Esophagus muscularis mucosa (tissue), 4 donors: ENCODE data around the gene FANCD2. TPM values are rescaled to one million over a fixed set of nuclear protein-coding genes. Genes with fewer than 3 reads are reported as not detected.
A peak's percentile ranks its signal among the peaks of the same experiment; 100 is the strongest.

Experiments used
- DNase-seq: peaks from one replicate; pipeline ENCODE4 v3.0.0-alpha.2; 2017; ENCODE audit errors: extremely low spot score
- H3K27ac ChIP-seq, 4 donors: fragments of 200-600 bp; sonication (generic); replicated peaks in 1 of 4; 1 replicate in 3 of 4; 2 replicates in 1 of 4; pipeline ENCODE4 v1.5.1; 2016 to 2019; ENCODE audit warnings: mild to moderate bottlenecking in 1 of 4
- H3K27me3 ChIP-seq, 4 donors: fragments of 200-600 bp; sonication (generic); one replicate each; pipeline versions ENCODE4 v1.5.1 to v1.6.0; 2016 to 2019
- H3K36me3 ChIP-seq, 4 donors: fragments of 200-600 bp; sonication (generic); one replicate each; pipeline ENCODE4 v1.5.1; 2016 to 2019
- H3K4me1 ChIP-seq, 4 donors: fragments of 200-600 bp; sonication (generic); one replicate each; pipeline ENCODE4 v1.5.1; 2016 to 2019
- H3K4me3 ChIP-seq, 4 donors: fragments of 200-600 bp; sonication (generic); 1 replicate in 2 of 4; 2 replicates in 2 of 4; pipeline ENCODE4 v1.5.1; 2016 to 2019; ENCODE audit warnings: mild to moderate bottlenecking in 4 of 4, moderate library complexity in 1 of 4
- H3K9me3 ChIP-seq, 4 donors: fragments of 200-600 bp; sonication (generic); 1 replicate in 3 of 4; 2 replicates in 1 of 4; pipeline ENCODE4 v1.5.1; 2016 to 2019
- CTCF ChIP-seq, 3 experiments: fragments of 200-600 bp in 2 of 3; fragments of 450-650 bp in 1 of 3; sonication (generic) in 2 of 3; IDR thresholded peaks; one replicate each; pipeline ENCODE4 v1.5.1; 2017 to 2019; ENCODE audit warnings: antibody characterized with exemption in 3 of 3, mild to moderate bottlenecking in 2 of 3, moderate library complexity in 1 of 3
- EP300 ChIP-seq: sonication (generic); formaldehyde crosslinking; IDR thresholded peaks from one replicate; pipeline ENCODE4 v1.6.1; 2017; ENCODE audit warnings: antibody characterized with exemption
- POLR2A ChIP-seq: fragments of 450-650 bp; IDR thresholded peaks from one replicate; pipeline ENCODE4 v1.6.1; 2017; ENCODE audit warnings: antibody characterized with exemption, moderate library complexity, mild to moderate bottlenecking, low read depth
- POLR2AphosphoS5 ChIP-seq, 2 donors: sonication (generic); formaldehyde crosslinking; IDR thresholded peaks; one replicate each; pipeline ENCODE4 v1.6.1; 2017; ENCODE audit warnings: antibody characterized with exemption in 2 of 2
- WGBS: methylation state at CpG from one replicate; pipeline ENCODE4 v1.1.5; 2018; 5-methylcytosine and 5-hydroxymethylcytosine counted together
- intact Hi-C: fragments of 100-400 bp; cut with DNase I; formaldehyde crosslinking; loops from one replicate; pipeline ENCODE4 v1.15.1; 2023
- total RNA-seq, 4 donors: library from RNA; depleted of rRNA; stranded (reverse); fragments of >200 nt; gene quantifications; one replicate each; pipeline versions ENCODE4 v1.1.0 to v1.2.1, GENCODE V29; 2016

Gene FANCD2
- total RNA-seq, 4 donors from 2014 or later = 0.52 to 2.3 (median 1.1) TPM

- intact Hi-C loops = no loop called here
- WGBS = 1% methylated on average over 17 of the region's 17 CpGs
- H3K4me3 ChIP-seq = peak overlapping the region; percentile 74 to 92 (median 78)
- no peak for TF ChIP-seq CTCF (IDR thresholded peaks at IDR 0.05)
- no peak for TF ChIP-seq POLR2AphosphoS5 (IDR thresholded peaks at IDR 0.05)
- no peak for TF ChIP-seq POLR2A
- no peak for TF ChIP-seq EP300
- H3K9me3 ChIP-seq = no peaks in the 10 kb centered on the region
- DNase-seq = no peak
- H3K27me3 ChIP-seq = no peaks in the 10 kb centered on the region
- H3K27ac ChIP-seq = peak overlapping the region; percentile 70 to 86 (median 78)
- peaks cover 0 to 28% (median 14%) of the 10 kb centered on the region in 4 donors for H3K36me3 ChIP-seq
- peaks cover 18 to 51% (median 48%) of the 10 kb centered on the region in 4 donors for H3K4me1 ChIP-seq
Observed at GRCh38 chr3:9986230-9986725, 40.0 kb upstream of the FANCD2 start.

DNA sequence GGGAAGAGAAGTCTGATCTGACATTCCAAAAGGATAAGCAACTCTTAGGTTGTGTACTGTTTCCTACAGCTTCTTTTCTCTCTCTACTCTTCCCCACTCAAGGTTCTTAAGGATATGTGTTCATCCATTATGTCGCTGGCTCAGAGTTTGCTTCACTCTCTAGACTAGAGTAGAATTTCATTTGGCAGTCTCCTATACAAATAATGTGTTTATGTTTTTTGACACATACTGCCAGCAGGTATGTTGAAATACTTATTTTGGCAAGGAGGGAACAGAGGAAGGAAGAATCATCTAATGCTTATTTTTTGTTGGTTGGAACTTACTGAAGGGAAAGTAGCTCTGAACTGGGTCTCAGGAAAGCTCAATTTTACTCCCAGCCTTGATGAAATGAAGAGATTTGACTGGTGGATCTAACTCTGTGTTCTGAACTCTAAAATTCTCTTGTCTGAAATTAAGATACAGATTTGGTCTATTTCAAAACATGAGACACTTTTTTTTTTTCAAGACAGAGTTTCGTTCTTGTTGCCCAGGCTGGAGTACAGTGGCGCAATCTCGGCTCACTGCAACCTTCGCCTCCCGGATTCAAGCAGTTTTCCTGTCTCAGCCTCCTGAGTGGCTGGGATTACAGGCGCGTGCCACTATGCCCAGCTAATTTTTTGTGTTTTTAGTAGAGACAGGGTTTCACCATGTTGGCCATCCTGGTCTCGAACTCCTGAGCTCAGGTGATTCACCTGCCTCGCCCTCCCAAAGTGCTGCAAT is 32.0 kb upstream of the FANCD2 start:
- Histone ChIP-seq H3K4me3 (no peak overlapping the region), H3K27ac (no peak overlapping the region), H3K36me3 (peaks cover 0 to 12% (median 0%) of the 10 kb centered on the region in 4 donors), H3K4me1 (peaks cover 0 to 10% (median 0%) of the 10 kb centered on the region in 4 donors), H3K9me3 (no peaks in the 10 kb centered on the region), H3K27me3 (no peaks in the 10 kb centered on the region)
- intact Hi-C loops = no loop called here
- TF ChIP-seq CTCF (IDR thresholded peaks at IDR 0.05) = no peak
- TF ChIP-seq POLR2A = no peak
- no peak for TF ChIP-seq POLR2AphosphoS5 (IDR thresholded peaks at IDR 0.05)
- TF ChIP-seq EP300 = no peak
- no peak for DNase-seq
- WGBS = 92% methylated on average over 10 of the region's 10 CpGs

GRCh38 chr3:10000686-10001085 is 25.6 kb upstream of the FANCD2 start:
- 97% methylated on average over 7 of the region's 7 CpGs for WGBS
- no peak overlapping the region for H3K27ac ChIP-seq
- H3K4me1 ChIP-seq = no peaks in the 10 kb centered on the region
- intact Hi-C loops = no loop called here
- no peaks in the 10 kb centered on the region for H3K9me3 ChIP-seq
- no peak overlapping the region for H3K4me3 ChIP-seq
- peaks cover 0 to 24% (median 0%) of the 10 kb centered on the region in 4 donors for H3K36me3 ChIP-seq
- H3K27me3 ChIP-seq = no peaks in the 10 kb centered on the region
- DNase-seq = no peak
- TF ChIP-seq EP300 = no peak

DNA sequence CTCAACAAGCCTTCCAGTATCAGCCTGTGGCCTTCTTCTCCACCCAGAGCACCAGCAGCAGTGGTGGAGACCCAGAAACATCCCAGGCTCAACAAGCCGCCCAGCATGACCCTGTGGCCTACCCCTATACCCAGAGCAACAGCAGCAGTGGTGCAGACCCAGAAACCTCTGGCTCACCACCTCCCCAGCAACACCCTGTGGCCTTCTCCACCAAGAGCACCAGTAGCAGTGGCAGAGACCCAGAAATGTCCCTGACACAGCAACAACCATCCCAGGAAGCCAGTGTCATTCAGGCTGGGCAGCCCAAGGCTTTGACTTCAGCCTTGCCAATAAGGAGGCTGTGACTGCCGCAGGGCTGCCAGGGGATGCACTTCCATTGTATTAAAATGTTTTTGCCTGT is 23.3 kb upstream of the FANCD2 start:
- Histone ChIP-seq H3K9me3 (no peaks in the 10 kb centered on the region), H3K4me1 (no peaks in the 10 kb centered on the region), H3K27ac (no peak overlapping the region), H3K4me3 (no peak overlapping the region), H3K36me3 (peaks cover 0 to 21% (median 0%) of the 10 kb centered on the region in 4 donors), H3K27me3 (no peaks in the 10 kb centered on the region)
- no peak for DNase-seq
- intact Hi-C loops = no loop called here
- TF ChIP-seq POLR2A = no peak
- no peak for TF ChIP-seq EP300
- no peak for TF ChIP-seq POLR2AphosphoS5 (IDR thresholded peaks at IDR 0.05)
- TF ChIP-seq CTCF (IDR thresholded peaks at IDR 0.05) = no peak
- WGBS = 100% methylated on average over 1 of the region's 2 CpGs

DNA sequence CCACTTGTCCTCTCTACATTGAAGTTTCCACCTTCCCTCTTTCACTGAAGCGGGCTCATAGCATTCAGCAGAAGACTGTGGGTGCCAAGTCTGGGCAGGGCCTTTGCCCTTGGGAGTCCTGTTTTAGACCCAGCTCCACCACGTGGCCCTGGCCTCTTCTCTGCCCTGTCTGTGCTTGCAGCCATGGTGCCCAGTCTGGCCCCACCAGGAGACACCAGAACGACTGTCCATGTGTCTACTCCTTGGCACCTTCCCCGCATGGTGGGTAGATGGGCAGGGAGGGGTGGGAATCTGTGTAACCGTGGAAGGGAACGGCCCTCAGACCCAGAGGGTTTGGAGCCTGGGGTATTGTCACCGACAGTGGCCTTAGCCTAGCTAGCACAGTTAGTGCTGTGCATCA is 21.7 kb upstream of the FANCD2 start:
- Histone ChIP-seq H3K27me3 (no peaks in the 10 kb centered on the region), H3K9me3 (no peaks in the 10 kb centered on the region), H3K27ac (no peak overlapping the region), H3K4me3 (no peak overlapping the region), H3K4me1 (peaks cover 12 to 15% (median 15%) of the 10 kb centered on the region in 4 donors), H3K36me3 (peaks cover 0 to 12% (median 0%) of the 10 kb centered on the region in 4 donors)
- TF ChIP-seq CTCF (IDR thresholded peaks at IDR 0.05) (no peak), POLR2AphosphoS5 (IDR thresholded peaks at IDR 0.05) (no peak), EP300 (no peak), POLR2A (no peak)
- 100% methylated on average over 1 of the region's 7 CpGs for WGBS
- intact Hi-C loops = no loop called here
- DNase-seq = no peak
